RWPE1 (cell line): ENCODE data around the gene ROM1.

Experiments
- CTCF ChIA-PET: fragments of 350-600 bp; sonication (Branson Sonifier 250); formaldehyde crosslinking; extraction: SDS; loops from one replicate; lab custom pipeline; 2021; lab: Yijun Ruan, JAX
- POLR2A ChIA-PET: fragments of 400-600 bp; formaldehyde crosslinking; extraction: SDS; loops from one replicate; lab custom pipeline; 2020; ENCODE audit warnings: antibody characterized with exemption; ENCODE audit not compliant: low non-redundant PET; lab: Yijun Ruan, JAX
- DNase-seq: peaks from one replicate; pipeline ENCODE4 v3.0.0; 2012; ENCODE audit warnings: low spot score
- H3K27ac ChIP-seq: fragments of 450-650 bp; 2 replicates; pipeline ENCODE4 v1.5.1; 2017
- CTCF ChIP-seq: fragments of 450-650 bp; conservative IDR thresholded peaks from 2 replicates; pipeline ENCODE4 v1.5.1; 2017; ENCODE audit warnings: low read depth, mild to moderate bottlenecking

ROM1 gene

GRCh38 chr11:62572431-62572830, 40.6 kb upstream of the ROM1 start:
- TF ChIP-seq CTCF: no peak
- POLR2A ChIA-PET: interaction anchor here (0.5 to 1.0 kb wide), 2 partner anchors 19 to 315 kb away, joined by 3 to 4 read pairs; partner anchors contain the start of gene TUT1
- peak overlapping the region; percentile 86 for H3K27ac ChIP-seq
- no peak for DNase-seq
- CTCF ChIA-PET: interaction anchor here (0.7 kb wide), 2 partner anchors 19 to 28 kb away, joined by 3 read pairs; partner anchors contain the start of gene TUT1

- ChIA-PET POLR2A (interaction anchor here (0.5 to 1.9 kb wide), 9 partner anchors 9 to 314 kb away, joined by 3 to 12 read pairs (median 4); partner anchors contain the start of genes AHNAK, LBHD1, TUT1 and UQCC3), CTCF (interaction anchor here (0.7 to 0.8 kb wide), 3 partner anchors 18 to 149 kb away, joined by 3 read pairs; partner anchors contain the start of gene TUT1)
- DNase-seq: peak; percentile 29
- no peak for TF ChIP-seq CTCF
- peak overlapping the region; percentile 86 for H3K27ac ChIP-seq
Observed at GRCh38 chr11:62573006-62573591, 40.0 kb upstream of the ROM1 start.

- DNase-seq: peak; percentile 99
- POLR2A ChIA-PET: interaction anchor here (0.6 to 1.9 kb wide), 10 partner anchors 9 to 98 kb away, joined by 3 to 12 read pairs (median 4); partner anchors contain the start of genes AHNAK, LBHD1, TUT1 and UQCC3
- TF ChIP-seq CTCF: no peak
- peak within 1 kb of the TSS; percentile 86 for H3K27ac ChIP-seq
- CTCF ChIA-PET: interaction anchor here (0.8 kb wide), 1 partner anchor 149 kb away, joined by 3 read pairs; no protein-coding TSS in a partner anchor
Observed at GRCh38 chr11:62573592-62574362, 39.3 kb upstream of the ROM1 start, which contains the start of gene EEF1G. Gene EEF1G, minus strand, starts transcription at chr11:62573891. Its CDS starts 49 bp downstream, at chr11:62573842.

GRCh38 chr11:62574363-62575071, 38.5 kb upstream of the ROM1 start:
- TF ChIP-seq CTCF: no peak
- POLR2A ChIA-PET: interaction anchor here (0.6 to 1.9 kb wide), 10 partner anchors 10 to 97 kb away, joined by 3 to 12 read pairs (median 4); partner anchors contain the start of genes AHNAK, LBHD1, TUT1 and UQCC3
- CTCF ChIA-PET: no interaction called here
- peak; percentile 24 for DNase-seq
- peak overlapping the region; percentile 86 for H3K27ac ChIP-seq

GRCh38 chr11:62575156-62575555, 37.9 kb upstream of the ROM1 start:
- ChIA-PET POLR2A (interaction anchor here (1.9 kb wide), 1 partner anchor 17 kb away, joined by 12 read pairs; the partner anchor contains the start of gene TUT1), CTCF (no interaction called here)
- H3K27ac ChIP-seq: peak overlapping the region; percentile 86
- no peak for DNase-seq
- TF ChIP-seq CTCF: no peak
